ENCODE data around the gene NTF3.

Gene NTF3

GRCh38 chr12:5432011-5432400 is at the start of gene NTF3:
Gene NTF3, plus strand, starts transcription at chr12:5432108. Its CDS starts 217 bp downstream, at chr12:5432325.
- peak; percentile 13 for DNase-seq (ENCODE audit: low read depth)
- H3K4me3 ChIP-seq (ENCODE audit: low read depth, low read length): peak within 1 kb of the TSS; percentile 44
- TF ChIP-seq CTCF (IDR thresholded peaks at IDR 0.05; ENCODE audit: control insufficient read depth, extremely low read depth, insufficient read depth): no peak

- DNase-seq (ENCODE audit: low read depth): no peak
- no peak for TF ChIP-seq CTCF (IDR thresholded peaks at IDR 0.05; ENCODE audit: control insufficient read depth, extremely low read depth, insufficient read depth)
- H3K4me3 ChIP-seq (ENCODE audit: low read depth, low read length): no peak overlapping the region
Measured at GRCh38 chr12:5384015-5384414, 47.9 kb upstream of the NTF3 start.

- H3K4me3 ChIP-seq (ENCODE audit: low read depth, low read length): no peak overlapping the region
- no peak for TF ChIP-seq CTCF (IDR thresholded peaks at IDR 0.05; ENCODE audit: control insufficient read depth, extremely low read depth, insufficient read depth)
- DNase-seq (ENCODE audit: low read depth): no peak
Measured at GRCh38 chr12:5388581-5389535, 43.0 kb upstream of the NTF3 start.

- no peak for DNase-seq (ENCODE audit: low read depth)
- no peak overlapping the region for H3K4me3 ChIP-seq (ENCODE audit: low read depth, low read length)
- TF ChIP-seq CTCF (IDR thresholded peaks at IDR 0.05; ENCODE audit: control insufficient read depth, extremely low read depth, insufficient read depth): no peak
Measured at GRCh38 chr12:5390174-5390799, 41.6 kb upstream of the NTF3 start.

GRCh38 chr12:5391653-5392052 is 40.3 kb upstream of the NTF3 start:
- TF ChIP-seq CTCF (IDR thresholded peaks at IDR 0.05; ENCODE audit: control insufficient read depth, extremely low read depth, insufficient read depth): no peak
- no peak overlapping the region for H3K4me3 ChIP-seq (ENCODE audit: low read depth, low read length)
- DNase-seq (ENCODE audit: low read depth): no peak

- no peak for TF ChIP-seq CTCF (IDR thresholded peaks at IDR 0.05; ENCODE audit: control insufficient read depth, extremely low read depth, insufficient read depth)
Measured at GRCh38 chr12:5392961-5393360, 38.9 kb upstream of the NTF3 start.

More at GRCh38 chr12:5392961-5393360, 38.9 kb upstream of the NTF3 start:
- no peak for DNase-seq (ENCODE audit: low read depth)
- no peak overlapping the region for H3K4me3 ChIP-seq (ENCODE audit: low read depth, low read length)

Data from LNCaP clone FGC (cell line).